Fibroblast of mammary gland (primary cell): ENCODE measurements around the gene SCYGR1.
"Not testable (repeated sequence)": the region's sequence is repeated elsewhere in the genome, so short reads cannot be mapped to it uniquely, and the experiment has no call there.

ENCODE experiments used
- DNase-seq: peaks from one replicate; pipeline ENCODE4 v3.0.0-alpha.2; 2010; ENCODE audit warnings: low read depth
- H3K4me3 ChIP-seq: 2 replicates; pipeline ENCODE4 v1.5.1; 2011; ENCODE audit warnings: low read depth, mild to moderate bottlenecking, low read length, moderate library complexity; ENCODE audit not compliant: control insufficient read depth
- CTCF ChIP-seq: conservative IDR thresholded peaks from 2 replicates; pipeline ENCODE4 v1.5.1; 2011; ENCODE audit warnings: low read depth, low read length, inconsistent platforms; ENCODE audit not compliant: control insufficient read depth, insufficient read depth

SCYGR1 gene

GRCh38 chr2:227383686-227384085, 4.1 kb downstream of the SCYGR1 start:
- no peak for TF ChIP-seq CTCF
- DNase-seq: no peak
- no peak overlapping the region for H3K4me3 ChIP-seq

- not testable (repeated sequence) for H3K4me3 ChIP-seq, DNase-seq
Observed at GRCh38 chr2:227382241-227382835, 5.4 kb downstream of the SCYGR1 start.

- no peak for DNase-seq
- H3K4me3 ChIP-seq: no peak within 1 kb of the TSS
- no peak for TF ChIP-seq CTCF
Observed at GRCh38 chr2:227379095-227379494, 8.7 kb downstream of the SCYGR1 start, which contains the start of gene TM4SF20. TM4SF20 (minus strand) TSS chr2:227379306; CDS start chr2:227379268, 38 bp downstream.

DNA sequence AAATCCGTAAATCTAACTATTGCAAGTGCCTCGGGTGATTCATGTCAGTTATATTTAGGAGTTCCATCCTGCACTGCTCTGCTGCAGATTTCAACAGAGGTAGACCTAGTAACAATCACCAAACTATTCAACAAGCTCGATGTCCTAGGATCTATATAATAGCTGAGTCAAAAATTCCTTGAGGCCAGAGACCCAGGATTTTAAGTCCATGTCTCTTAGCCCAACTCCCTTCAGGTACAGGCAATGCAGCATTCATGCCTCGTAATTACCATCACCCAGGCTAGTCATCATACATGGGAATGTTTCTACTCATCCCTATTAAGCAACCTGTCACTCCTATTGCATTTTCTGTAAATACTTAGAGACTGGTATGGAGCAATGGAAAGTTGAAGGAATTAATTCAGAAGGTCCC, 9.4 kb downstream of the SCYGR1 start:
- DNase-seq: peak; percentile 77

GRCh38 chr2:227377467-227378351, 10.0 kb downstream of the SCYGR1 start:
- TF ChIP-seq CTCF: peak; percentile 14
- no peak overlapping the region for H3K4me3 ChIP-seq
- no peak for DNase-seq

More for the DNA sequence above, 9.4 kb downstream of the SCYGR1 start:
- no peak overlapping the region for H3K4me3 ChIP-seq
- no peak for TF ChIP-seq CTCF

DNA sequence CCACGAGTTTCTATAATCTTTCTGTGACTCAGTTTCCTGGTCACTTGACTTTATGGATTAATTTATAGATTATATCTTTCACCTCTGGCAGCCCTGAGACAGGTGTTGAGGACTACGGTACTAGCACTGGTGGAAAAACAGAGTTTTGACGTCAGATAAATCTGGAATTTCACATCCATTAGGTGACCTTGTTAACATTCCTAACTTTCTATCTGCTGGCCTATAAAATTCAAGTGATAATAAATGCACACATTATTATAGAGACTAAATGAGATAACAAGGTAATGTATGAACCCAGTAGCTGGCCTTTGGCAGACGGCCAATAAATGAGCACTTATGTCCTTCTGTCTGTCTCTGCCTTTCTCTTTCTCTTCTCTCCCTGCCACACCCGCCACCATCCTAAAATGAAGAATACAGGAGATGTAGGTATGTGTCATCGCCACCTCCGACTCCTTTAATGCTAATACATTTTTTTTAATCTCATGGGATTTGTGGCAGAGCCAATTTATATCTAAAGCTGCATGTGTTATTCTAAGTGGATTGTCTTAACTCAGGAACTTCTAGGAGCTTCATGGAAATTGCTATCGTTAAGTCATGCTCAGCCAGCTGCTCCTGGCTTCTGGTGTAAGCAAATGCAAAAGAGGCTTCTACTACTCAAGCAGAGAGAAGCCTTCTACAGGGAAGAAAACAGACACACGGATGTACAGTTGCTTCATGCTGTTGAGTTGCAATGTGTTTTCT, 10.9 kb downstream of the SCYGR1 start:
- no peak overlapping the region for H3K4me3 ChIP-seq

More for the DNA sequence above, 10.9 kb downstream of the SCYGR1 start:
- peak; percentile 49 for DNase-seq
- no peak for TF ChIP-seq CTCF
